IPS DF 6.9 (cell line): Measurements from ENCODE around the gene ELOVL4.

Experiments
- DNase-seq: peaks from one replicate; pipeline ENCODE4 v3.0.0-alpha.2; 2013; ENCODE audit warnings: low read depth, low spot score
- H3K27ac ChIP-seq: one replicate; pipeline ENCODE4 v1.5.1; 2013; ENCODE audit warnings: low read length, control low read depth
- H3K27me3 ChIP-seq: 2 replicates; pipeline ENCODE4 v1.6.1; 2013; ENCODE audit warnings: mild to moderate bottlenecking, low read length; ENCODE audit not compliant: control insufficient read depth, insufficient read depth
- H3K36me3 ChIP-seq: 2 replicates; pipeline ENCODE4 v1.6.1; 2013; ENCODE audit warnings: low read length; ENCODE audit not compliant: control insufficient read depth, insufficient read depth
- H3K4me1 ChIP-seq: 2 replicates; pipeline ENCODE4 v1.6.1; 2013; ENCODE audit warnings: low read length; ENCODE audit not compliant: control insufficient read depth, insufficient read depth
- H3K4me3 ChIP-seq: 2 replicates; pipeline ENCODE4 v1.5.1; 2013; ENCODE audit warnings: mild to moderate bottlenecking, low read length
- H3K9me3 ChIP-seq: 2 replicates; pipeline ENCODE4 v1.6.1; 2013; ENCODE audit warnings: low read length, inconsistent platforms; ENCODE audit not compliant: control insufficient read depth, insufficient read depth
- WGBS: extraction: QIAGEN DNeasy Blood & Tissue Kit; methylation state at CpG from one replicate; pipeline ENCODE4 v1.1.7; 2013; ENCODE audit warnings: mixed read lengths, missing lambda C conversion rate; ENCODE audit not compliant: insufficient read length, insufficient coverage; 5-methylcytosine and 5-hydroxymethylcytosine counted together

The ELOVL4 gene

GRCh38 chr6:79874531-79875134 is 72.7 kb downstream of the ELOVL4 start:
- DNase-seq, result no peak
- H3K4me1 ChIP-seq, result no peaks in the 10 kb centered on the region
- WGBS, result 100% methylated on average over 1 of the region's 5 CpGs
- no peak overlapping the region for H3K27ac ChIP-seq
- no peak overlapping the region for H3K4me3 ChIP-seq
- H3K36me3 ChIP-seq, result no peaks in the 10 kb centered on the region
- no peaks in the 10 kb centered on the region for H3K9me3 ChIP-seq
- H3K27me3 ChIP-seq, result no peaks in the 10 kb centered on the region; the same call in 1 of the 2 replicates

GRCh38 chr6:79872986-79873385 is 74.4 kb downstream of the ELOVL4 start:
- WGBS, result no CpG with 5 or more reads among the region's 2 CpGs

GRCh38 chr6:79872303-79872702 is 75.0 kb downstream of the ELOVL4 start:
- no peak overlapping the region for H3K27ac ChIP-seq
- no CpG with 5 or more reads among the region's 2 CpGs for WGBS
- H3K9me3 ChIP-seq, result no peaks in the 10 kb centered on the region
- H3K4me1 ChIP-seq, result no peaks in the 10 kb centered on the region; the same call in 1 of the 2 replicates
- H3K4me3 ChIP-seq, result no peak overlapping the region
- no peak for DNase-seq
- H3K27me3 ChIP-seq, result no peaks in the 10 kb centered on the region; the same call in 1 of the 2 replicates
- no peaks in the 10 kb centered on the region for H3K36me3 ChIP-seq

More at GRCh38 chr6:79872986-79873385, 74.4 kb downstream of the ELOVL4 start:
- Histone ChIP-seq H3K27ac (no peak overlapping the region), H3K4me1 (no peaks in the 10 kb centered on the region; the same call in 1 of the 2 replicates), H3K36me3 (no peaks in the 10 kb centered on the region), H3K27me3 (no peaks in the 10 kb centered on the region; the same call in 1 of the 2 replicates), H3K9me3 (no peaks in the 10 kb centered on the region), H3K4me3 (no peak overlapping the region)
- DNase-seq, result no peak

GRCh38 chr6:79869600-79870084 is 77.7 kb downstream of the ELOVL4 start:
- Histone ChIP-seq H3K4me1 (no peaks in the 10 kb centered on the region; the same call in 1 of the 2 replicates), H3K27ac (no peak overlapping the region), H3K4me3 (no peak overlapping the region), H3K9me3 (no peaks in the 10 kb centered on the region), H3K27me3 (no peaks in the 10 kb centered on the region; the same call in none of the 2 replicates), H3K36me3 (no peaks in the 10 kb centered on the region)
- WGBS, result no CpG with 5 or more reads among the region's 20 CpGs
- DNase-seq, result peak; percentile 55

- Histone ChIP-seq H3K4me3 (no peak overlapping the region), H3K27ac (no peak overlapping the region), H3K36me3 (no peaks in the 10 kb centered on the region), H3K4me1 (no peaks in the 10 kb centered on the region; the same call in 1 of the 2 replicates), H3K27me3 (no peaks in the 10 kb centered on the region; the same call in none of the 2 replicates), H3K9me3 (no peaks in the 10 kb centered on the region)
- WGBS, result no CpG with 5 or more reads among the region's 6 CpGs
- DNase-seq, result no peak
These were observed 78.2 kb downstream of the ELOVL4 start for GRCh38 chr6:79869184-79869583.

- H3K27me3 ChIP-seq, result no peaks in the 10 kb centered on the region; the same call in none of the 2 replicates
- no peaks in the 10 kb centered on the region; the same call in 1 of the 2 replicates for H3K4me1 ChIP-seq
- H3K4me3 ChIP-seq, result no peak overlapping the region
- no peaks in the 10 kb centered on the region for H3K36me3 ChIP-seq
- no CpG with 5 or more reads among the region's 12 CpGs for WGBS
- DNase-seq, result peak; percentile 74
- H3K9me3 ChIP-seq, result no peaks in the 10 kb centered on the region
- no peak overlapping the region for H3K27ac ChIP-seq
These were observed 79.1 kb downstream of the ELOVL4 start for GRCh38 chr6:79868098-79868722.
